AG08395 (cell line): Measurements from ENCODE around the gene ARID1B.

ENCODE experiments used
- DNase-seq: peaks from one replicate; pipeline ENCODE4 v3.0.0; 2012; ENCODE audit warnings: mixed read lengths, low spot score

ARID1B gene

DNA sequence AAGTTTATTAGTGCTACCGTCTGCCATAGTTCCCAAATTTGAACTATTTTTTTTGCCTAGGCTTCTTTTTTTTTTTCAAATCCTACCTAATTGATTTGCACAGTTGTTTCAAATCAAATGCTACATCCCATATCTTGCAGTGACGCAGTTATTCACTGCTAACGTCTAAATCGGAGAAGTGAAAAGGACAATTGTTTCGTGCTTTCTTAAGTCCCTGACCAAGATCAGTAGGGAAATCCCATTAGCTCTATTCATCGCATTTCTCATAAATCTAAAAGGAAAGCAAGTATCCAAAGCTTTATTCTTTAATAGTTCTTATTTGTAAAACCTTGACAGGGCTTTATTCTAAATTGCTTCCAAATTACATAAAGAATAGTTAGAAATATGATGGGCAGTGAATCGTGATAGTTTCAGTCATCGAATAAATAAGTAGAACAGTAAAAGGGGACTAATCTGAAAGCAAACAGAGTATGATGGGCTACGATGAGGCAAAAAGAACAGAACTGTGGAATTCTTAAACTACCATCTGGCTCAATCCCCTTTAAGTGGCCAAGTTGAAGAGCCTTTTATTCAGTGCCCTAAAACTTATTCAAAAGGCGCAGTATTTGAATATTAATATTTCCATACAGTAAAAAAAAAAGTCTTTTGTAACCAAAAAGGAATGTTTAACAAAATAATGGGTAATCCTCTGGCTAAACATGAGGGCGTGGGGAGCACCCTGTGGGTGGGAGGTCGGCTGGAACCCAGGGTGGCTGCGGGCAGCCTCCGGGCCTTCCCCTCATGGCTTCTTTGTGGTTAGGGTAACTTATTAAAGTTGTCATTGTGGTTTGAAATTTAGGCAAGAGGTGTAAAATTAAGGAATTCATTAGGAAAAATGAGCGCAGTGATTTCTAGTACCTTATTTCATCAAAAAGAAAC lies 3.0 kb upstream of the ARID1B start:
- DNase-seq: no peak

DNA sequence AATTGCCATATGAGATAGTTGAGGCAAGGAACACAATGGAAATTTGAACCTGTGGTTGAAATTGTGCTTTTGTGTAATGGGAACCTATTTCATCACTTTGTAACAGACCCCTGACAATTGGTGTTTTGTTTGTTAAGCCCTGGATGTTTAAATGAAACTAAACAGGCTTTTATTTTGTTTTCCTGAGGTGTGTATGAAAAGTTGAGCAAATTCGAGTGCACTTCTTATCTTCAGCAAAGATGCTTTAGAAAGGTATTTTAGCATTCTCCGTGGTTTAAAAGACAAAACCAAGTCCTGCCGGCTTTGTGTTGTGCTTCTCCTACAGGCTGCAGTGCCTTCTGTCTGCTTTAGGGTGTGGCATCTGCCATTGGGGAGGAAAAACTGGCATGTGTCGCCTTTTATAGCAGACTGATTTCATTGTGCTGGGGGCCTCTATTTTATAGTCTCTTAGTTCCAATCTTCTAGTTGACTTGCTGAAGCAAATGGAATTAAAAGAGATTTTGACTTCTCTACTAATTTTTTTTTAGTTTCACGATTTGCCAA lies 2.2 kb upstream of the ARID1B start:
- no peak for DNase-seq

DNA sequence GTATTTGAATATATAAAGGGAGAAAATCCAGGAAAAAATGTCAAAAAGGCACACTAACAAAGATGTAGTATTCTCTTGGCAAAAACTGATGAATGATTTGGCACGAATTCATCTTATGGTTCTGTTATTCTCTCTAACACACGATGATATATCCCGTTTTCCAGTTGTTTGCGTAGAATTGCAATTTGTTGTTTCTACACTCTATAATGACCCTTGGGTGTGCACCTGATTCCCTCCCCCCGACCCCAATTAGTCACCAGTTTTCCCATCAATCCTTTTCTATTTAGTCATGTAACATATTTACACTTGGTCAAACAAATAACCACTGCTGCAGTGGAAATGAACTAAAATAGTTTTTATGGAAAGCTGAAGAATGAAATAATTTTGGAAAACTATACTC lies 1.5 kb upstream of the ARID1B start:
- no peak for DNase-seq

DNA sequence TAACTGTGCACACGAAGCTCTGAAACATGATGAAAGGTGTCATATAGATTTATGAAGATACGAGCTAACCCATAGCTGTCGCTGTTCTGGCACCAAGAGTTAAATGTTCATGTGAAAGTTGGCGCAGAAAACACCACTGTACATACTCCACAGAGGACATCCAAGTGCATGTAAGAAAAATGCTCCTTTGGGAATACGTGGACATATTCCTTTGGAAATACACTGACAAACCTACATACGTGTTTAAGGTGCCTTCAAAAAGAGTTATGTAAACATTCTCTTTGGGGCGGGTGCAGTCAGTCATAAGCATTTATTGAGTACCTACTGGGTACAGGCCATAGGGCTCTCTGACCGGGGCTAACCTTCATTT lies 723 bp upstream of the ARID1B start:
- no peak for DNase-seq

DNA sequence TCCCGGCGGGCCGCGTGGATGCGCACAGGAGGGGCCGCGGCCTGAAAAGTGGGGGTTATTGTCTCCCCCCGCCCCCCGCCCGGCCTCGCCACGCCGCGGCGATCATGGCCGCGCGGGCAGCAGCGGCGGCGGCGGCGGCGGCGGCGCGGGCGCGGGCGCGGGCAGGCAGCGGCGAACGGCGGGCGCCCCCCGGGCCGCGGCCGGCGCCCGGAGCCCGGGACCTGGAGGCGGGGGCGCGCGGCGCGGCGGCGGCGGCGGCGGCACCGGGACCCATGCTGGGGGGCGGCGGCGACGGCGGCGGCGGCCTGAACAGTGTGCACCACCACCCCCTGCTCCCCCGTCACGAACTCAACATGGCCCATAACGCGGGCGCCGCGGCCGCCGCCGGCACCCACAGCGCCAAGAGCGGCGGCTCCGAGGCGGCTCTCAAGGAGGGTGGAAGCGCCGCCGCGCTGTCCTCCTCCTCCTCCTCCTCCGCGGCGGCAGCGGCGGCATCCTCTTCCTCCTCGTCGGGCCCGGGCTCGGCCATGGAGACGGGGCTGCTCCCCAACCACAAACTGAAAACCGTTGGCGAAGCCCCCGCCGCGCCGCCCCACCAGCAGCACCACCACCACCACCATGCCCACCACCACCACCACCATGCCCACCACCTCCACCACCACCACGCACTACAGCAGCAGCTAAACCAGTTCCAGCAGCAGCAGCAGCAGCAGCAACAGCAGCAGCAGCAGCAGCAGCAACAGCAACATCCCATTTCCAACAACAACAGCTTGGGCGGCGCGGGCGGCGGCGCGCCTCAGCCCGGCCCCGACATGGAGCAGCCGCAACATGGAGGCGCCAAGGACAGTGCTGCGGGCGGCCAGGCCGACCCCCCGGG lies 637 bp downstream of the ARID1B start:
- DNase-seq: peak; percentile 44

DNA sequence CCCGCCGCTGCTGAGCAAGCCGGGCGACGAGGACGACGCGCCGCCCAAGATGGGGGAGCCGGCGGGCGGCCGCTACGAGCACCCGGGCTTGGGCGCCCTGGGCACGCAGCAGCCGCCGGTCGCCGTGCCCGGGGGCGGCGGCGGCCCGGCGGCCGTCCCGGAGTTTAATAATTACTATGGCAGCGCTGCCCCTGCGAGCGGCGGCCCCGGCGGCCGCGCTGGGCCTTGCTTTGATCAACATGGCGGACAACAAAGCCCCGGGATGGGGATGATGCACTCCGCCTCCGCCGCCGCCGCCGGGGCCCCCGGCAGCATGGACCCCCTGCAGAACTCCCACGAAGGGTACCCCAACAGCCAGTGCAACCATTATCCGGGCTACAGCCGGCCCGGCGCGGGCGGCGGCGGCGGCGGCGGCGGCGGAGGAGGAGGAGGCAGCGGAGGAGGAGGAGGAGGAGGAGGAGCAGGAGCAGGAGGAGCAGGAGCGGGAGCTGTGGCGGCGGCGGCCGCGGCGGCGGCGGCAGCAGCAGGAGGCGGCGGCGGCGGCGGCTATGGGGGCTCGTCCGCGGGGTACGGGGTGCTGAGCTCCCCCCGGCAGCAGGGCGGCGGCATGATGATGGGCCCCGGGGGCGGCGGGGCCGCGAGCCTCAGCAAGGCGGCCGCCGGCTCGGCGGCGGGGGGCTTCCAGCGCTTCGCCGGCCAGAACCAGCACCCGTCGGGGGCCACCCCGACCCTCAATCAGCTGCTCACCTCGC lies 1.5 kb downstream of the ARID1B start:
- DNase-seq: no peak

DNA sequence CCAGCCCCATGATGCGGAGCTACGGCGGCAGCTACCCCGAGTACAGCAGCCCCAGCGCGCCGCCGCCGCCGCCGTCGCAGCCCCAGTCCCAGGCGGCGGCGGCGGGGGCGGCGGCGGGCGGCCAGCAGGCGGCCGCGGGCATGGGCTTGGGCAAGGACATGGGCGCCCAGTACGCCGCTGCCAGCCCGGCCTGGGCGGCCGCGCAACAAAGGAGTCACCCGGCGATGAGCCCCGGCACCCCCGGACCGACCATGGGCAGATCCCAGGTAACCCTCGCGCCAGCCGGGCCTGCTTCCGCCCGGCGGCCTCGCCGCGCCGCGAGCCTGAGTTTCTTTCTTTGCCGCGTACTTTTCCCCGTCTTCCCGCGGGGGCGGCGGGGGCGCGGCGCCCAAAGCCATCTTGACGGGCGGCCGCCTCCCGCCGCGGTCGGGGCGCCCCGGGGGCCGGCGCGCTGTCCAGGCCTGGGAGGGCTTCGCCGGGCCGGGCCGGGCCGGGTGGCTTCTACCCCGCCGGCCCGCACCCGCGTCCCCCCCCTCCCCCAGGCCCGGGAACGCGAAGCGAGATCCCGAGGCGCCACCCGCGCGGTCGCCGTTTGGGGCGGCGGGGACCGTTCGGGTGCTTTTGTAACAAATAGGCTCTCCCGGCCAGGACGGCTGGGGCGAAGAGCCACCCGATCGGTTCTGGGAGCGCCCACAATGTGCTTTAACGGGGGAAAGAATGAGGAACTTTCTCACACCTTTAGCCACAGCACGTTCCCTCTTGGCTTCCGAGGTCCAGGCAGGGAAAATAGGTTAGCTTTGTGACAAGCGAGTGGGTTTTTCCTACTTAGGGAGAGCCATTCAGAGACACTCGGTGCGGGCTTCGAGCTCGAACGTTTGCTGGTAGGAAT lies 2.3 kb downstream of the ARID1B start:
- peak; percentile 17 for DNase-seq

DNA sequence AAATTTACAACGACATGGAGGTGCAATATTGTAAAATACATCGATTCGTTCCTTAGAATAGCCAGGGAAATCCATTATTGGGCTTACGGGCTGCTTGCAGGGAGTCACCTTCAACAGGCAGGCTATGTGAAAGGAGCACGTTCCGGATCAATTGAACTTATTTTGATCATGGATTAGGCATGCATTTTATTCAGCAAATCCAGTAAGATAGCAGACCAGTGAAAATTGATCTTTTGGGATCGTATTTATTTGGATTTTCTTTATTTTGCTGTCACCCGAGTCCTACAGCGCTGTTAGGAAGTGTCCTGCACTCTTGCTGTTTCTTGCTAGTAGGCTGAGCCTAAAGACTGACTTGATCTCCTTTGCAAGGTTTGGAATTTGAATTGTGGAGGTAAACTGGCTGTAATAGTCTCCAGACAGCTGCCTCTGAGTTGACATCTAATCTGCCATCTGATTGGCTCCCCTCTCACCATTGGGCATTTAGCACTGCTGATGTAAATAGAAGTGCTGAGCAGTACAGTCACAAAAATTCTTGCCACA lies 3.0 kb downstream of the ARID1B start:
- DNase-seq: peak; percentile 87

DNA sequence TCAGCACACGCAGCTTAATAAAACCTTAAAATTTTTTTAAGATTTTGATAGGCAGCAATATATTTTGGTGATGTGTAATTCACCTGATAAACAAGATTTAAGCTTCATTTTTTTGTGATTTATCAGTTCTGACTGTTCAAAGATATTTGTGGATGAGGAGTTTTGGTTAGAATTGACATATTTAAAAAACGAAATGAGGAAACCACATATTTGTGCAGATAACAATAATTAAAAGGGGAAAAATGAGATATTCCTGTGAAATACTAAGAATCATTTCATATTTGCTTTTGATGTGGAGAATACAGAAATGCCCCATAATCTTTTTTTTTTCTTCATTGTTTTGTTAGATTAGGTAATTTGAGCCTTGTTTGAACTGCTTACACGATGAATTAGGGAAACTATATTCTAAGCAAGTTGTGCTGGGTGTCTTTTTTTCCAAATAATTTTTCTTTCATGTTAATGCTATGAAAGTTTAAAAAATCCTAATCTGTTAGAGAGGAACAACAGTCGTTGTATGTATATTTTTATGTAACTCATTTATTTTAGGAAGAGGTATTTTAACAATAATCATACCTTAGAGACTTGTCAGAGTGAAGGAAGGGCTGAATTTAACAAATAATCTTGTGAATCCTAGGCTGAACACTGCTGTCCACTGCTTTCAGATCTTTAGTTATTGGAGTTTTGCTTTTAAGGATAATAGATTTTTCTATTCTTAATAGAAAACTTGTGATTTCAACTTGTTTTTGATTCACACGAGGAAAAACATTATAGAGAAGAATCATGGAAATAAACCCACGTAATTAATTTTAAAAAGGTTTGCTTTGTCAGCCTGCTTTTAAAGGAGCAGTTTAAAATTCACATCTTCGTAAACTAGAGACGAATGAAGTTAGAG lies 4.0 kb downstream of the ARID1B start:
- DNase-seq: no peak

DNA sequence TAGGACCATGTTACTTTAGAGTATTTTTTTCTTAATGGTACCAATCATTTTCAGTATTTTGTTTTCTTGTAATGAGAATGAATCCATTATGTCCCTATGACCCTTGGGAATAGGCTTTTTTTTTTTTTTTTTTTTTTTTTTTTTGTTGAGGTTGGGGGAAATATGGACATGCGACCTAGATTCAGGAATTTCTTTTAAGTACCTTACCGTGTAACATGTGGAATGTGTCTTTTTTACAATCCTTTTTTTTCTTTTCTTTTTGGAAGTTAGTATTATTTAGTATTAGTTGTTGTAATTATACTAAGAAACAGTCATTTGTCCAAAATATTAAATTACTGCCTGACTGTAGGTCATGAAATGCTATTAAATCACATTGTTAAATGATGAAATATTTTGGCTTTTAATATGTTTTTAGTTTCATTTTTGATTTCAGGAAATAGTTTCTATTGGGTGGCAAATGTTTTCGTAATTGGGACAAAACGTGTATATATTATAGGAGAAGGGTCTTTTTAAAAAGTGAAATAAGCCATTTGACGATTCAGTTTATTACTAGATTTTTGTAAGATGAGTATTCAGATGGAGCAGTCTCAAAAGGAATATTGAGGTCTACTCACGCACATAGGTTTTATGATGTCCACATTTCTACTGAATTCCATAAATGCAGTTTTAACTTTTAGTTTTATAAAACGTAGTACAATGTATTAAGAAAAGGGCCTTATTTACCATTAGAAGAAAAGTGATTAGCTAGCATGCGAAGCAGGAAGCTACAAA lies 4.9 kb downstream of the ARID1B start:
- DNase-seq: no peak

DNA sequence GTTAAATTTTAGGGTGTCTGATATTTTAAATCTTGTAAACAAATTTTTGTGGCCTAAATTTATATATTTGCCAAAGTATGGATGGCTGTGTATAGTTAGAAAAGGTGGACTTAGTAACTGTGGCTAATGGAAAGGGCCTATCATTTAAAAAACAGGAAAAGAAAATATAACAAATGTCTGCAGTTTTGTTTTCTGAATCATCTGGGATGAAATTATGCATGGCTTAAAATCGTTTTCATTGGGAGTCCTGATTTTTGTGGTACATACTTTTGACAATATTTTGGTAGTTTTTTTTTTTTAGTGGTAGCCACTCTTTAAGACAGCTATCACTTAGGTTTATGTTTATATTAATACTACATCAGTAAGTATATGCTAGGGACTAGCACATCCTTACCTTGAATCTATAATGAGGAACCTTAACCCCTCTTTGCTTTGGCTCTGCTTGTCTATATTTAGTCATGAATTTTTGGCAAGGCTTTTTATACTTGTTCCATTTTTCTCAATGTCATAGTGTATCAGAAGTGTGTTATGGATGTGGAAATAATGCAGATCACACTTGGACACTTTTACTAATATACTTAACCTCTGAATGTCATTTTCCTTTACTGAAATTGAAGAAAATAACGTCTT lies 5.6 kb downstream of the ARID1B start:
- no peak for DNase-seq

DNA sequence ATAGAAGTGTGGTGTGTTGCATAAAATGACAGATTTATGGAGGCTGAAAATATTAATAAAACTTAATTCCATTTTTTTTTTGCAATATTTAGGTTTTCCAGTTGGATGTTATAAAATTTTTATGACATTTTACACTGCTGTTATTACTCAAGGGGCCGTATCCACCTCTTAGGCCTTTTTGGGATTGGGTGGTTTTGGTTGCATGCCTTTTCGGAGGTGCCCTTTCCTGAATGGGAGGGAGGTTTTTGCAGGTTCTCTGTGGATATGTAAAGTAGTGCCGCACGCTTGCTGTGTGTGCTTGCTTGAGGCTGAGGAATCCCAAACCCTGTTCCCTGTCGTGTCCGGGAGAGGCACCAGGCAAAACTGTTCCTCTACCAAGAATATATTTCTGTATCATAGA lies 6.8 kb downstream of the ARID1B start:
- DNase-seq: no peak

DNA sequence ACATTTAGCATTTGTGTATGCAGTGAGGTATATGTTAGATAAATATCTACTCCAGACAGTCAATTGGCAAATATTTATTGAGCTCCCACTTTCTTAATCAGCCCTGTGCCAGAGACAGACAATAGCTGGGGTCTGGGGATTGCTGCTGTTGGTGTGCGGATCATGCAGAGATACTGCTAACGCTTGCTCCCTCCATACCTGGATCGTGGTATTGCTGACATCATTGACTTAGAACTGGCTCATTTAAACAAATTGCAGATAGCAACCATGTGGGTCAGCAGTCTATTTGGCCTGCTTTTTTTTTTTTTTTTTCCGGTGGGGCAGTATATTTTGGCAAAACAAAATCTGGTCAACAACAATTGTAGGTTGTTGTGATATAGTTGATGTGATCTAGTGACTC lies 9.5 kb downstream of the ARID1B start:
- DNase-seq: no peak

DNA sequence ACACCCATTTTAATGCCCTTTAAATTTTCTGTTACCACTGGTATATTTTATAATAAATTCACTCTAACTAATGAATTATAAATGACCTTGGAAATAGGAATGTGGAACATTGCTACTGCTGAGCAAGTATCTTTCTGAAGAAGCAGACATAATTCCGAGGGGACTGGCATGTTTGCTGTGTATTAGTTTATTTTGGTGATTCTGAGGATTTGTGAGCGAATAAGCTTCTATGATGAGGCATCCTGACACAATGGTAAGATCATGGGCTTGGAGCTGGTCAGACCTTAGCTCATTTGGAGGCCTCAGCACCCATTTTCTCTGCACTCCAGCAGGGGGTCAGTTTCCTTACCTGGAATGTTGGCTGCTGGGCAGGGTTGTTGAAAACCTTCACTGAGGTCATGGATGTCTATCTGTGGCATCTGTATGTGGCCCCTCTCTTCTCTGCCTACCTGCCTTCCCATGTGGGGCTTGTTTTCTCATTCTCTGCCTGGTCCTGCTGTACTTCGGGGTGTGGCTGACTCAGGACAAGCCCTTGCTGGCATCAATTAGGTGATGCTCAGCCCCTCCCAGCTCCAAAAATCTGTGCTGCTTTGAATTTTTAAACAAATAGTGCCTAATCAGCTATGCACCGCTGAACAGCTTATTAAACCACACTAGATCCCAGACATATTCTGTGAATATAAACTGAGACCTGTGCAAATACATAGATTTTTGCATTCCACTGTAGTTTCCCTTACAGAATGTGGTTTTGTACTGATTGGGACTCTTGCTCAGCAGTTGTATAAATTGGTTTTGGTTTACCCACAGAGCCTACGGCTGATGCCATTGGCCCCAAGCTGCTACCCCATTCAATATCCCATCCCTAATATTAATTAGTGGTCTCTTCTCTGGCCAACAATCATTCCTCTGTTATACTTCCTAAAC lies 10.7 kb downstream of the ARID1B start:
- DNase-seq: no peak

DNA sequence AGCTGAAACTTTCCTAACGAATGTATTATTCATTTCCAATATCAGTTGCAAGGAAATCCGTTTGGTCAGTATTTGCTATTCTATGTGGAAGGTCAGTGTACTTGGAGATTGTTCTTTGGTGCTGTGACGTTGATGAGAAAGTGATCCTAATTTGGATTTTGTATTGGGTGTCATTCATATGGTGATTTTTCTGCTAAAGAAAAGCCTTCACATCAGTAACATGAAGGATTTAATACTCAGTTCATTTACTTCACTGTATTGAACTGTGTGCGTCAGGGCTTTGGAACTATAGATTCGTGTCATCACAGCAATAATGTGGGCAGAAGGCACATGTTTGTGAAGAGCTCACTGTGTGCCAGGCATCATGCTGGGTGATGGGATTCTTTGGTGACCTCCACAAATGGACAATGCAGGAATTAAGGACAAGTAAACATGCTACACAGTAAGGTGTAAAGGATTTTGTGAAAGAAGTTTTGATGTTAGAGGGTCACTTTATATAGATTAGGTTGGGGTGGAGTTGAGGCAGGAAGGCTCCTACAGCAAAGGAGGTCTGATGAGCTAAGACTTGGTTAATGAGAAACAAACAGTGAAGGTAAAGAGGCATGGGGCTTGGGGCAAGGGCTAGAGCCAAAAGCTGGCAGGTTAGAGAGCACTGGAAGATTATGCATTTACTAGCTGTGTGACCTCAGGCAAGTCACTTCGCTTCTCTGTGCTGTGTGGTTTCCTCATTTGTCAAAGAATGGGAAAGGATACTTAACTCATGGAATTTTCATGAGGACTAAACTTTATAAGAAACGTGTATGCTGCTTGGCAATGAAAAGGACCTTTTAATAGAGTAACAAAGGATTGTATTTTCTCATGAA lies 12.1 kb downstream of the ARID1B start:
- DNase-seq: no peak

DNA sequence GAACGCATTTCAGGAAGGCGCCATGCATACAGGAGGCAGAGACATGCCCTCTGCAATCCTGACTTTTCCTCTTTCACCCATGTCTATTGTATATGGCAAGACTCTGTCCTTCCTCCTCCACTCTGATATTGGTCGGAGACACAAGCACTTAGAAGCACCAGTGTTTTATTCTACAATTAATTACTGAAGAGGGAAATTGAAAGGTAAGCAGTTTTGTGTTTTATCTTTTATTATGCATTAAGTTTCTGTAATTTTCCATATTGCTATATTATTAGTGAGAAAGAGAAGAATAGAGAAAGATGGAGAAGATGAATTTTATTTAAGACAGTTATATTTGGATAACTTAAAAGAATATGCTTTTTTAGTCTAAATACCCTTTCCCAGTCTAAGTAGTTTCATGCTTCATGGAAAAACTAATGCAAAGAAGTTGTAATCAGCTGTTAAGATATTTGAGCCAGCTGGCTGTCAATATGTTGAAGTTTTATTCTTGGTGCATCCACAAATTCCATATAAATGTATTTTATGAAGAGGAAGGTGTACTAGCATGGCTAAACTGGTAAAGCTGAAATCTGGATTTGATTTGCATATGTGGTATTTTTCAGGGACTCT lies 13.6 kb downstream of the ARID1B start:
- DNase-seq: no peak
